ENCODE data around the gene EPHA1.

EPHA1 gene

GRCh38 chr7:143444063-143444782, 35.6 kb upstream of the EPHA1 start:
- in situ Hi-C loops (cut with HindIII; ENCODE audit: low sequenced_read_pairs): no loop called here
- DNase-seq (ENCODE audit: low read depth): no peak
- H3K4me3 ChIP-seq (ENCODE audit: low read depth, low read length): no peak overlapping the region
- TF ChIP-seq CTCF (IDR thresholded peaks at IDR 0.05; ENCODE audit: low read depth, low read length, missing control alignments): no peak

- H3K4me3 ChIP-seq (ENCODE audit: low read depth, low read length): no peak within 1 kb of the TSS
- TF ChIP-seq CTCF (IDR thresholded peaks at IDR 0.05; ENCODE audit: low read depth, low read length, missing control alignments): no peak
- no peak for DNase-seq (ENCODE audit: low read depth)
- in situ Hi-C loops (cut with HindIII; ENCODE audit: low sequenced_read_pairs): no loop called here
Observed at GRCh38 chr7:143443153-143443552, 34.5 kb upstream of the EPHA1 start, which contains the start of gene TAS2R60. Gene TAS2R60 (plus strand): TSS chr7:143443453. CDS start chr7:143443453, 0 bp downstream.

GRCh38 chr7:143439866-143440265, 31.2 kb upstream of the EPHA1 start:
- TF ChIP-seq CTCF (IDR thresholded peaks at IDR 0.05; ENCODE audit: low read depth, low read length, missing control alignments): no peak
- in situ Hi-C loops (cut with HindIII; ENCODE audit: low sequenced_read_pairs): no loop called here
- H3K4me3 ChIP-seq (ENCODE audit: low read depth, low read length): no peak overlapping the region
- DNase-seq (ENCODE audit: low read depth): no peak

GRCh38 chr7:143437578-143437977, 28.9 kb upstream of the EPHA1 start:
- no peak for TF ChIP-seq CTCF (IDR thresholded peaks at IDR 0.05; ENCODE audit: low read depth, low read length, missing control alignments)
- no peak overlapping the region for H3K4me3 ChIP-seq (ENCODE audit: low read depth, low read length)
- DNase-seq (ENCODE audit: low read depth): no peak
- in situ Hi-C loops (cut with HindIII; ENCODE audit: low sequenced_read_pairs): no loop called here

GRCh38 chr7:143436325-143436946, 27.8 kb upstream of the EPHA1 start:
- DNase-seq (ENCODE audit: low read depth): no peak
- no peak for TF ChIP-seq CTCF (IDR thresholded peaks at IDR 0.05; ENCODE audit: low read depth, low read length, missing control alignments)
- no peak overlapping the region for H3K4me3 ChIP-seq (ENCODE audit: low read depth, low read length)
- in situ Hi-C loops (cut with HindIII; ENCODE audit: low sequenced_read_pairs): no loop called here

- DNase-seq (ENCODE audit: low read depth): no peak
- TF ChIP-seq CTCF (IDR thresholded peaks at IDR 0.05; ENCODE audit: low read depth, low read length, missing control alignments): no peak
- in situ Hi-C loops (cut with HindIII; ENCODE audit: low sequenced_read_pairs): no loop called here
- H3K4me3 ChIP-seq (ENCODE audit: low read depth, low read length): no peak overlapping the region
Observed at GRCh38 chr7:143435266-143435665, 26.6 kb upstream of the EPHA1 start.

Measured in astrocyte of the cerebellum (primary cell).